ENCODE results near the gene BMP5. TPM values are rescaled to one million over a fixed set of nuclear protein-coding genes. Genes with fewer than 3 reads are reported as not detected.

BMP5 gene
- total RNA-seq, 1 experiment from 2014 or later, result not detected

GRCh38 chr6:55836945-55837344 lies 38.4 kb downstream of the BMP5 start:
- Mint-ChIP-seq H3K36me3 (ENCODE audit: insufficient read depth, unreplicated experiment) (no peaks in the 10 kb centered on the region), H3K27ac (ENCODE audit: unreplicated experiment) (no peak overlapping the region), H3K9me3 (ENCODE audit: low read depth, unreplicated experiment) (no peaks in the 10 kb centered on the region), H3K27me3 (ENCODE audit: unreplicated experiment) (no peaks in the 10 kb centered on the region), H3K4me1 (ENCODE audit: low read depth, unreplicated experiment) (peaks cover 8% of the 10 kb centered on the region), H3K4me3 (ENCODE audit: low read depth, unreplicated experiment) (no peak overlapping the region)
- BruUV-seq (replicated peaks), result no TSS peak
- DNase-seq, result no peak
- CTCF ChIA-PET, result no interaction called here
- intact Hi-C loops (cut with micrococcal nuclease; ENCODE audit: unreplicated experiment), result no loop called here
- no peak for TF ChIP-seq CTCF (IDR thresholded peaks at IDR 0.05; ENCODE audit: unreplicated experiment)

GRCh38 chr6:55836481-55836880 lies 38.9 kb downstream of the BMP5 start:
- no peak overlapping the region for H3K27ac Mint-ChIP-seq (ENCODE audit: unreplicated experiment)
- no TSS peak for BruUV-seq (replicated peaks)
- no peak for TF ChIP-seq CTCF (IDR thresholded peaks at IDR 0.05; ENCODE audit: unreplicated experiment)
- DNase-seq, result no peak
- peaks cover 7% of the 10 kb centered on the region for H3K4me1 Mint-ChIP-seq (ENCODE audit: low read depth, unreplicated experiment)
- H3K4me3 Mint-ChIP-seq (ENCODE audit: low read depth, unreplicated experiment), result no peak overlapping the region
- H3K27me3 Mint-ChIP-seq (ENCODE audit: unreplicated experiment), result no peaks in the 10 kb centered on the region
- no peaks in the 10 kb centered on the region for H3K9me3 Mint-ChIP-seq (ENCODE audit: low read depth, unreplicated experiment)
- H3K36me3 Mint-ChIP-seq (ENCODE audit: insufficient read depth, unreplicated experiment), result no peaks in the 10 kb centered on the region
- intact Hi-C loops (cut with micrococcal nuclease; ENCODE audit: unreplicated experiment), result no loop called here
- CTCF ChIA-PET, result no interaction called here

- H3K4me1 Mint-ChIP-seq (ENCODE audit: low read depth, unreplicated experiment), result no peaks in the 10 kb centered on the region
- intact Hi-C loops (cut with micrococcal nuclease; ENCODE audit: unreplicated experiment), result no loop called here
- TF ChIP-seq CTCF (IDR thresholded peaks at IDR 0.05; ENCODE audit: unreplicated experiment), result no peak
- H3K27ac Mint-ChIP-seq (ENCODE audit: unreplicated experiment), result no peak overlapping the region
- CTCF ChIA-PET, result no interaction called here
- no peaks in the 10 kb centered on the region for H3K9me3 Mint-ChIP-seq (ENCODE audit: low read depth, unreplicated experiment)
- peaks cover 8% of the 10 kb centered on the region for H3K27me3 Mint-ChIP-seq (ENCODE audit: unreplicated experiment)
- H3K36me3 Mint-ChIP-seq (ENCODE audit: insufficient read depth, unreplicated experiment), result no peaks in the 10 kb centered on the region
- no peak overlapping the region for H3K4me3 Mint-ChIP-seq (ENCODE audit: low read depth, unreplicated experiment)
- no peak for DNase-seq
- BruUV-seq (replicated peaks), result no TSS peak
These were observed 40.2 kb downstream of the BMP5 start for GRCh38 chr6:55835220-55835619.

- DNase-seq, result no peak
- Mint-ChIP-seq H3K4me3 (ENCODE audit: low read depth, unreplicated experiment) (no peak overlapping the region), H3K4me1 (ENCODE audit: low read depth, unreplicated experiment) (peaks cover 1% of the 10 kb centered on the region), H3K36me3 (ENCODE audit: insufficient read depth, unreplicated experiment) (no peaks in the 10 kb centered on the region), H3K27ac (ENCODE audit: unreplicated experiment) (no peak overlapping the region), H3K9me3 (ENCODE audit: low read depth, unreplicated experiment) (no peaks in the 10 kb centered on the region), H3K27me3 (ENCODE audit: unreplicated experiment) (peaks cover 8% of the 10 kb centered on the region)
- intact Hi-C loops (cut with micrococcal nuclease; ENCODE audit: unreplicated experiment), result no loop called here
- no peak for TF ChIP-seq CTCF (IDR thresholded peaks at IDR 0.05; ENCODE audit: unreplicated experiment)
- BruUV-seq (replicated peaks), result no TSS peak
- CTCF ChIA-PET, result no interaction called here
These were observed 42.1 kb downstream of the BMP5 start for GRCh38 chr6:55833284-55833683.

Measured in Calu3 (cell line).